ENCODE results near the gene TUBG2. TPM values are rescaled to one million over a fixed set of nuclear protein-coding genes. Genes with fewer than 3 reads are reported as not detected.

TUBG2 gene
- total and polyA plus RNA-seq, 2 of the 8 experiments (the other 6 are each of a cell fraction or from before 2014, with no cell fraction given) = 14.8 to 16.6 TPM

DNA sequence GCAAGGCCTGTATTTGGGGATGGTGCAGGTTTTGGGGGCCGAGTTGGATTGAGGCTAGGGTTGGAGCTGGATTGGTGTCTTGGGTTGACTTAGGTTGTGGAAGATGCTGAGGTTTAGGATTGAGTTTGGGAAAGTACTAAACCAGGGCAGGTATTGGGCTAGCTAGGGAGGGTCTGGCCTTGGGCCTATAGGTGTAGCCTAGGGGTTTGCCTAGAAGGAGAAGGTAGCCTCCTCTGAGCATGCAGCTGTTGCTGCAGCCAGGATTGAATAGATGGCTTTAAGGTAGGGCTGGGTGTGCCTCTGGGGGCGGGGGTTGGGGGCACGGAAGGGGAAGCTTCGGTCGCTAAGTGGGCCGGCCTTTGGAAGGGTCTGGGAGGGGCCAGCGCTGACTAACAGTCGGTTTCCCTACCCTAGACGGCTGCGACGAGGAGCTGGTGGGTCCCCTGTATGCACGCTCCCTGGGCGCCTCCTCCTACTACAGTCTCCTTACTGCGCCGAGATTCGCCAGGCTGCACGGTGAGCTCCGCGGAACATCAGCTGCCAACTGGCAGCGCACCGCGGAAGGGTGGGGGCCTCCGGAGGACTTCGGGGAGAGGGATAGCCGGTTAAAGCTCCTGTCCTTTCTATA lies 24.4 kb downstream of the TUBG2 start:
- Histone ChIP-seq H3K23ac (ENCODE audit: insufficient read length) (no peak overlapping the region), H4K20me1 (replicated peaks in 1 of 2; ENCODE audit: control insufficient read depth in 1 of 2, insufficient read depth in 2 of 2, low read length in 2 of 2) (peaks cover 0 to 5% of the 10 kb centered on the region in 2 experiments), H2BK15ac (ENCODE audit: low read length) (no peak overlapping the region), H3K9ac (replicated peaks in 1 of 4; ENCODE audit: extremely low read depth in 1 of 4, low read depth in 3 of 4, low read length in 3 of 4) (no peak overlapping the region; a peak in 1 of 7 replicates), H3K36me3 (ENCODE audit: control insufficient read depth in 2 of 4, insufficient read depth in 4 of 4, low read length in 3 of 4) (peaks cover 0 to 4% (median 0%) of the 10 kb centered on the region in 4 experiments; a peak in 2 of 8 replicates), H4K5ac (ENCODE audit: insufficient read length, low read depth, low read length) (no peak overlapping the region), H3K27me3 (replicated peaks in 1 of 4; ENCODE audit: control insufficient read depth in 3 of 4, extremely low read depth in 1 of 4, insufficient read depth in 3 of 4, low read length in 3 of 4) (peaks cover 0 to 29% (median 22%) of the 10 kb centered on the region in 4 experiments; a peak in 5 of 7 replicates), H3K4me3 (ENCODE audit: extremely low read depth in 1 of 4, insufficient read depth in 2 of 4, low read depth in 3 of 4, low read length in 4 of 4) (peak overlapping the region; percentile 55 to 71 (median 59); a peak in 7 of 8 replicates), H3K9me3 (ENCODE audit: insufficient read depth in 2 of 2, low read depth in 1 of 2, low read length in 1 of 2) (no peaks in the 10 kb centered on the region), H3K79me2 (ENCODE audit: control insufficient read depth in 1 of 2, insufficient read depth in 2 of 2, low read length in 2 of 2) (no peaks in the 10 kb centered on the region), H2BK5ac (ENCODE audit: low read depth, low read length) (no peak overlapping the region), H3K4ac (replicated peaks; ENCODE audit: insufficient read length, low read depth, low read length) (peak overlapping the region; percentile 32), H3K18ac (ENCODE audit: extremely low read depth, low read length) (no peak overlapping the region; the same call in 1 of the 2 replicates), H2BK12ac (ENCODE audit: low read depth, low read length) (peak overlapping the region; percentile 60; the same call in 1 of the 2 replicates), H2BK120ac (replicated peaks; ENCODE audit: low read depth, low read length) (no peak overlapping the region), H4K91ac (replicated peaks; ENCODE audit: insufficient read length, low read length) (peak overlapping the region; percentile 39), H2AK5ac (ENCODE audit: low read depth, low read length) (no peak overlapping the region), H2BK20ac (ENCODE audit: low read length) (no peak overlapping the region), H3K27ac (ENCODE audit: low read depth, low read length) (no peak overlapping the region), H3K23me2 (ENCODE audit: low read depth, low read length) (peaks cover 23% of the 10 kb centered on the region), H3K4me2 (ENCODE audit: insufficient read depth in 1 of 2, low read depth in 2 of 2, low read length in 2 of 2) (peak overlapping the region; percentile 86), H3K4me1 (replicated peaks in 1 of 4; ENCODE audit: control insufficient read depth in 3 of 4, insufficient read depth in 4 of 4, low read length in 3 of 4) (peaks cover 0 to 24% (median 23%) of the 10 kb centered on the region in 4 experiments; a peak in 6 of 7 replicates), H3K79me1 (ENCODE audit: low read depth, low read length) (no peaks in the 10 kb centered on the region), H3K14ac (ENCODE audit: insufficient read length) (no peak overlapping the region), H3K56ac (replicated peaks; ENCODE audit: insufficient read length, low read depth, low read length) (no peak overlapping the region), H2AFZ (ENCODE audit: low read length) (no peak overlapping the region), H4K8ac (ENCODE audit: extremely low read depth, insufficient read depth, low read length) (no peak overlapping the region)
- peak in 1 of 2 experiments; percentile 66 for DNase-seq (ENCODE audit: low read depth in 1 of 2, low spot score in 2 of 2)
- TF ChIP-seq BACH1 (IDR thresholded peaks at IDR 0.05; ENCODE audit: low read length) (no peak), TAF1 (IDR thresholded peaks at IDR 0.05; ENCODE audit: low read depth, low read length) (no peak), CEBPB (IDR thresholded peaks at IDR 0.05; ENCODE audit: low read depth, low read length) (no peak), KDM1A (IDR thresholded peaks at IDR 0.05; ENCODE audit: borderline replicate concordance, low read length) (no peak), SIRT6 (IDR thresholded peaks at IDR 0.05; ENCODE audit: low read length) (no peak), PHF8 (conservative IDR thresholded peaks at IDR 0.05; ENCODE audit: low read depth, low read length) (no peak), EZH2 (IDR thresholded peaks at IDR 0.05; ENCODE audit: low read depth, low read length, severe bottlenecking) (no peak), RAD21 (IDR thresholded peaks at IDR 0.05 in 1 of 2, conservative IDR thresholded peaks at IDR 0.05 in 1 of 2; ENCODE audit: low read depth in 2 of 2, low read length in 2 of 2) (no peak), SP4 (IDR thresholded peaks at IDR 0.05; ENCODE audit: low read length) (no peak)
- FAIRE-seq = no peak
- CTCF ChIA-PET (ENCODE audit: partially characterized antibody) = interaction anchor here (0.6 to 3.4 kb wide), 23 partner anchors 9 to 964 kb away, joined by 3 to 22 read pairs (median 4); partner anchors contain the start of genes PSMC3IP and TUBG2
- 12% methylated on average over 14 of the region's 25 CpGs; no CpG with 5 or more reads in 1 of the 2 experiments for WGBS, 2 experiments (ENCODE audit: extremely low coverage in 1 of 2, insufficient coverage in 1 of 2, insufficient read length in 1 of 2, insufficient replicate concordance in 2 of 2, low coverage in 1 of 2, low lambda C conversion rate in 2 of 2, missing lambda C conversion rate in 1 of 2)
- POLR2A ChIA-PET (ENCODE audit: partially characterized antibody) = interaction anchor here (0.8 to 2.4 kb wide), 18 partner anchors 8 to 147 kb away, joined by 3 to 16 read pairs (median 4); partner anchors contain the start of genes NAGLU, RETREG3, TUBG1 and VPS25
